ENCODE data around the gene JMJD8.

The JMJD8 gene

GRCh38 chr16:707062-707538, 23.0 kb upstream of the JMJD8 start:
- no peak for TF ChIP-seq GABPA (IDR thresholded peaks at IDR 0.05; ENCODE audit: low read depth)
- no peak for TF ChIP-seq SPI1 (IDR thresholded peaks at IDR 0.05; ENCODE audit: borderline replicate concordance, low read depth)
- no peak for TF ChIP-seq REST (IDR thresholded peaks at IDR 0.05; ENCODE audit: insufficient replicate concordance, low read depth)
- TF ChIP-seq CTCF (IDR thresholded peaks at IDR 0.05; ENCODE audit: insufficient read depth, low read length) = no peak
- TF ChIP-seq POLR2AphosphoS5 (IDR thresholded peaks at IDR 0.05; ENCODE audit: low read depth) = no peak
- no peak overlapping the region for H3K27ac ChIP-seq (replicated peaks)
- no peak for DNase-seq (ENCODE audit: low read depth in 1 of 2, low spot score in 1 of 2)
- H3K27me3 ChIP-seq (ENCODE audit: insufficient read depth, poor library complexity, severe bottlenecking) = peaks cover 65% of the 10 kb centered on the region
- no peak overlapping the region for H3K4me3 ChIP-seq (replicated peaks; ENCODE audit: insufficient read depth, low read length)

GRCh38 chr16:706189-707061, 22.3 kb upstream of the JMJD8 start:
- no peak overlapping the region for H3K4me3 ChIP-seq (replicated peaks; ENCODE audit: insufficient read depth, low read length)
- H3K27ac ChIP-seq (replicated peaks) = no peak overlapping the region
- peaks cover 70% of the 10 kb centered on the region for H3K27me3 ChIP-seq (ENCODE audit: insufficient read depth, poor library complexity, severe bottlenecking)
- TF ChIP-seq GABPA (IDR thresholded peaks at IDR 0.05; ENCODE audit: low read depth) = no peak
- TF ChIP-seq POLR2AphosphoS5 (IDR thresholded peaks at IDR 0.05; ENCODE audit: low read depth) = no peak
- TF ChIP-seq REST (IDR thresholded peaks at IDR 0.05; ENCODE audit: insufficient replicate concordance, low read depth) = no peak
- DNase-seq (ENCODE audit: low read depth in 1 of 2, low spot score in 1 of 2) = no peak

- no peak for TF ChIP-seq SPI1 (IDR thresholded peaks at IDR 0.05; ENCODE audit: borderline replicate concordance, low read depth)
- TF ChIP-seq POLR2AphosphoS5 (IDR thresholded peaks at IDR 0.05; ENCODE audit: low read depth) = no peak
- no peak for TF ChIP-seq CTCF (IDR thresholded peaks at IDR 0.05; ENCODE audit: insufficient read depth, low read length)
- TF ChIP-seq REST (IDR thresholded peaks at IDR 0.05; ENCODE audit: insufficient replicate concordance, low read depth) = no peak
- no peak for TF ChIP-seq GABPA (IDR thresholded peaks at IDR 0.05; ENCODE audit: low read depth)
- Histone ChIP-seq H3K4me3 (replicated peaks; ENCODE audit: insufficient read depth, low read length) (no peak within 1 kb of the TSS), H3K27ac (replicated peaks) (no peak within 1 kb of the TSS), H3K27me3 (ENCODE audit: insufficient read depth, poor library complexity, severe bottlenecking) (peaks cover 69% of the 10 kb centered on the region)
- DNase-seq (ENCODE audit: low read depth in 1 of 2, low spot score in 1 of 2) = no peak
These were observed 21.5 kb upstream of the JMJD8 start, which contains the start of gene FBXL16 for GRCh38 chr16:705431-706188. Gene FBXL16 (minus strand): TSS chr16:705801. CDS start chr16:697405, 8,396 bp downstream.
